ENCODE results near the gene L1TD1.

DNA sequence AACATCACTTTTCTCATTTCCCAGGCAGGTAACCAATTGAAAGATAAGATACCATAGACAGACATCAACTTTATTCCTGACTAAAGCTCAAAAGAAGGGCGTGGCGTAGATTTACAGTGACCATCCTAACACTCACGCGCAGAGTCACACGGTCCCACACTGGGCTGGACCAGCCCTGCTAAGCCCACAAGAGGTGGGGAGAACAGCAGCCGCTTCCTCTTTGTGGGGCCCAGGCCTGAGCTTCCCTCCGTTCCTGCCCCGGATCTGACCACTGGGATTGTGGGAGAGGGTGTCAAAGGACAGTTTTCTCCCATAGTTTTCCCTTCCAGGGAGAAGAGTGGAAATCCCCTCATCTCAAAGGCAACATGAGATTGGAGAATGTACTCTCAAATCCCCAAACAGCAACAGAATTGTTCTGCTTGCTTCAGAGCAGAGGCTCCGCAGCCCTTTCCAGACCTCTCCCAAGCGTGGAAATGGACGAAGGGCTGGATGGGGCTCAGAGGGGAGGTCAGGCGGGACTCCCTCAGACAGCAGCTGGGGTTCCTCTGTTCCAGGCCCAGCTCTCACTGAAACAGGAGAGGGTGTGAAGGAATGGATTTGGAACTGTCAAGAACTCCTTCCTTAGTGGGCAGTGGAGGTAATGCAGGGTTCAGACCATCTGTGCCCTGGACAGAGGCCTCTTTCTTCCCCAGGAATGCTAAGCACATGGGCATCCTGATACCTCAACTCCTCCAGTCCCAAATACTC, 33.7 kb downstream of the L1TD1 start:
- TF ChIP-seq EZH2phosphoT487 (IDR thresholded peaks at IDR 0.05; ENCODE audit: low read depth) (no peak), CTCF (IDR thresholded peaks at IDR 0.05; ENCODE audit: low read depth, low read length) (no peak)
